H1 (cell line): ENCODE data around the gene NQO2. TPM values are rescaled to one million over a fixed set of nuclear protein-coding genes. Genes with fewer than 3 reads are reported as not detected.

Experiments
- CTCF ChIA-PET: fragments of 300-600 bp; sonication (Branson Sonifier 250); formaldehyde crosslinking; loops from one replicate; lab custom pipeline; 2021; ENCODE audit not compliant: partially characterized antibody; lab: Charles Lee
- POLR2A ChIA-PET: fragments of 300-600 bp; sonication (Branson Sonifier 250); formaldehyde crosslinking; loops from one replicate; lab custom pipeline; 2021; ENCODE audit warnings: inconsistent platforms; ENCODE audit not compliant: partially characterized antibody; lab: Charles Lee
- DNase-seq, 2 experiments: peaks; one replicate each; pipeline versions ENCODE4 v3.0.0 to v3.0.0-alpha.2; 2010 to 2022; ENCODE audit warnings: low spot score in 2 of 2, low read depth in 1 of 2, mixed read lengths in 1 of 2
- FAIRE-seq: peaks from 2 replicates; lab custom pipeline; 2011; peaks lifted over from hg19 to GRCh38; lab: Jason Lieb, UNC
- H2AFZ ChIP-seq: 2 replicates; pipeline ENCODE4 v1.8.1; 2012; ENCODE audit warnings: low read length, inconsistent platforms
- H2AK5ac ChIP-seq: 2 replicates; pipeline ENCODE4 v1.6.1; 2013; ENCODE audit warnings: low read depth, low read length
- H2BK120ac ChIP-seq: replicated peaks from 2 replicates; pipeline ENCODE3; 2013; ENCODE audit warnings: low read depth, low read length, inconsistent platforms
- H2BK12ac ChIP-seq: 2 replicates; pipeline ENCODE4 v1.6.1; 2013; ENCODE audit warnings: low read depth, low read length
- H2BK15ac ChIP-seq: 2 replicates; pipeline ENCODE4 v1.6.1; 2013; ENCODE audit warnings: low read length
- H2BK20ac ChIP-seq: 2 replicates; pipeline ENCODE4 v1.6.1; 2013; ENCODE audit warnings: low read length
- H2BK5ac ChIP-seq: 2 replicates; pipeline ENCODE4 v1.6.1; 2013; ENCODE audit warnings: low read depth, low read length
- H3K14ac ChIP-seq: 2 replicates; pipeline ENCODE4 v1.6.1; 2013; ENCODE audit warnings: inconsistent platforms; ENCODE audit not compliant: insufficient read length
- H3K18ac ChIP-seq: 2 replicates; pipeline ENCODE4 v1.6.1; 2013; ENCODE audit warnings: low read length; ENCODE audit errors: extremely low read depth
- H3K23ac ChIP-seq: 2 replicates; pipeline ENCODE4 v1.6.1; 2013; ENCODE audit warnings: inconsistent platforms; ENCODE audit not compliant: insufficient read length
- H3K23me2 ChIP-seq: 2 replicates; pipeline ENCODE4 v1.6.1; 2013; ENCODE audit warnings: low read depth, low read length
- H3K27ac ChIP-seq: 2 replicates; pipeline ENCODE4 v1.6.1; 2011; ENCODE audit warnings: low read depth, low read length, inconsistent platforms
- H3K27me3 ChIP-seq, 4 experiments: replicated peaks in 1 of 4; 1 replicate in 1 of 4; 2 replicates in 3 of 4; pipeline versions ENCODE4 v1.6.1 to v1.8.1; 2011 to 2013; ENCODE audit warnings: low read length in 3 of 4, mild to moderate bottlenecking in 3 of 4, inconsistent platforms in 2 of 4, mixed read lengths in 2 of 4, moderate library complexity in 1 of 4; ENCODE audit not compliant: control insufficient read depth in 3 of 4, insufficient read depth in 3 of 4; ENCODE audit errors: extremely low read depth in 1 of 4
- H3K36me3 ChIP-seq, 4 experiments: 2 replicates each; pipeline versions ENCODE4 v1.6.1 to v1.8.1; 2011 to 2013; ENCODE audit warnings: mild to moderate bottlenecking in 4 of 4, low read length in 3 of 4, moderate library complexity in 2 of 4, control low read depth in 1 of 4, inconsistent platforms in 1 of 4; ENCODE audit not compliant: insufficient read depth in 4 of 4, control insufficient read depth in 2 of 4
- H3K4ac ChIP-seq: replicated peaks from 2 replicates; pipeline ENCODE3; 2013; ENCODE audit warnings: low read length, low read depth, mixed read lengths, inconsistent platforms; ENCODE audit not compliant: insufficient read length
- H3K4me1 ChIP-seq, 4 experiments: replicated peaks in 1 of 4; 1 replicate in 1 of 4; 2 replicates in 3 of 4; pipeline versions ENCODE4 v1.6.1 to v1.8.1; 2011 to 2013; ENCODE audit warnings: low read length in 3 of 4, inconsistent platforms in 2 of 4, mixed read lengths in 1 of 4; ENCODE audit not compliant: insufficient read depth in 4 of 4, control insufficient read depth in 3 of 4
- H3K4me2 ChIP-seq, 2 experiments: 2 replicates each; pipeline versions ENCODE4 v1.6.1 to v1.8.1; 2011 to 2013; ENCODE audit warnings: low read depth in 2 of 2, low read length in 2 of 2, control low read depth in 1 of 2, inconsistent platforms in 1 of 2, mild to moderate bottlenecking in 1 of 2; ENCODE audit not compliant: insufficient read depth in 1 of 2
- H3K4me3 ChIP-seq, 4 experiments: fragments of 200-600, 300-600 bp in 1 of 4; sonication (generic), shearing (Covaris generic), sonication (Bioruptor Twin) in 1 of 4; 2 replicates each; pipeline versions ENCODE4 v1.5.1 to v1.8.1; 2011 to 2016; ENCODE audit warnings: low read length in 4 of 4, low read depth in 3 of 4, control low read depth in 2 of 4, inconsistent platforms in 2 of 4, mild to moderate bottlenecking in 2 of 4, mixed read lengths in 1 of 4, moderate library complexity in 1 of 4; ENCODE audit not compliant: insufficient read depth in 2 of 4; ENCODE audit errors: extremely low read depth in 1 of 4
- H3K56ac ChIP-seq: replicated peaks from 2 replicates; pipeline ENCODE3; 2013; ENCODE audit warnings: low read depth, mild to moderate bottlenecking, mixed read lengths, low read length, inconsistent platforms; ENCODE audit not compliant: insufficient read length
- H3K79me1 ChIP-seq: 2 replicates; pipeline ENCODE4 v1.6.1; 2013; ENCODE audit warnings: low read depth, low read length, control low read depth
- H3K79me2 ChIP-seq, 2 experiments: 2 replicates each; pipeline versions ENCODE4 v1.6.1 to v1.8.1; 2012 to 2013; ENCODE audit warnings: low read length in 2 of 2, mild to moderate bottlenecking in 2 of 2, inconsistent platforms in 1 of 2; ENCODE audit not compliant: insufficient read depth in 2 of 2, control insufficient read depth in 1 of 2
- H3K9ac ChIP-seq, 4 experiments: replicated peaks in 1 of 4; 1 replicate in 1 of 4; 2 replicates in 3 of 4; pipeline versions ENCODE4 v1.6.1 to v1.8.1; 2011 to 2013; ENCODE audit warnings: low read depth in 3 of 4, low read length in 3 of 4, control low read depth in 2 of 4, mild to moderate bottlenecking in 2 of 4, moderate library complexity in 2 of 4, inconsistent platforms in 1 of 4; ENCODE audit errors: extremely low read depth in 1 of 4
- H3K9me3 ChIP-seq, 2 experiments: 2 replicates each; pipeline versions ENCODE4 v1.6.1 to v1.8.1; 2012 to 2013; ENCODE audit warnings: mild to moderate bottlenecking in 2 of 2, moderate library complexity in 2 of 2, control low read depth in 1 of 2, inconsistent platforms in 1 of 2, low read depth in 1 of 2, low read length in 1 of 2, mixed read lengths in 1 of 2; ENCODE audit not compliant: insufficient read depth in 2 of 2
- H4K20me1 ChIP-seq, 2 experiments: replicated peaks in 1 of 2; 2 replicates each; pipeline versions ENCODE3 to v1.8.1; 2011 to 2013; ENCODE audit warnings: inconsistent platforms in 2 of 2, low read length in 2 of 2, mild to moderate bottlenecking in 1 of 2; ENCODE audit not compliant: insufficient read depth in 2 of 2, control insufficient read depth in 1 of 2
- H4K5ac ChIP-seq: 2 replicates; pipeline ENCODE4 v1.6.1; 2013; ENCODE audit warnings: low read length, low read depth, mixed read lengths, inconsistent platforms; ENCODE audit not compliant: insufficient read length
- H4K8ac ChIP-seq: 2 replicates; pipeline ENCODE4 v1.8.0; 2013; ENCODE audit warnings: mild to moderate bottlenecking, moderate library complexity, low read length, inconsistent platforms; ENCODE audit not compliant: insufficient read depth; ENCODE audit errors: extremely low read depth
- H4K91ac ChIP-seq: replicated peaks from 2 replicates; pipeline ENCODE3; 2013; ENCODE audit warnings: low read length, mixed read lengths, inconsistent platforms; ENCODE audit not compliant: insufficient read length
- HDAC2 ChIP-seq, 2 experiments: fragments of 300-600 bp in 1 of 2; sonication (generic) in 1 of 2; IDR thresholded peaks; 2 replicates each; pipeline ENCODE4 v1.6.1; 2011 to 2012; ENCODE audit warnings: low read depth in 2 of 2, low read length in 2 of 2, mild to moderate bottlenecking in 2 of 2, moderate library complexity in 2 of 2, borderline replicate concordance in 1 of 2, inconsistent platforms in 1 of 2
- SP2 ChIP-seq: IDR thresholded peaks from 2 replicates; pipeline ENCODE4 v1.6.1; 2012; ENCODE audit warnings: mild to moderate bottlenecking, low read length, inconsistent platforms
- whole genome bisulfite sequencing, 2 experiments: shearing (Covaris generic) in 1 of 2; methylation state at CpG; one replicate each; pipeline versions ENCODE4 v1.1.6 to v1.1.7; 2013 to 2015; ENCODE audit warnings: low lambda C conversion rate in 2 of 2, mixed read lengths in 2 of 2, inconsistent platforms in 1 of 2, low coverage in 1 of 2, missing lambda C conversion rate in 1 of 2; ENCODE audit not compliant: insufficient replicate concordance in 2 of 2, insufficient coverage in 1 of 2, insufficient read length in 1 of 2; ENCODE audit errors: extremely low coverage in 1 of 2, missing lambda C conversion rate in 1 of 2; 5-methylcytosine and 5-hydroxymethylcytosine counted together
- polyA plus RNA-seq, 7 experiments: library from polyadenylated mRNA; depleted of rRNA in 3 of 7; stranded (reverse) in 5 of 7; unstranded in 2 of 7; fragments of >200 nt in 5 of 7; fragments of 200-250 nt in 2 of 7; gene quantifications; 1 replicate in 5 of 7; 2 replicates in 1 of 7; 4 replicates in 1 of 7; pipeline versions ENCODE4 v1.2.1 to v1.2.3, GENCODE V29; 2011 to 2013; ENCODE audit warnings: missing spikeins in 2 of 7, mixed read lengths in 2 of 7
- total RNA-seq: library from RNA; stranded (reverse); fragmentation: NEBNext Ultra II Directional; extraction: Animal tissue kit (Norgen Biotek cat#: 25700); gene quantifications from 2 replicates; pipeline ENCODE4 v1.2.1, GENCODE V29; 2021

Gene NQO2
- total and polyA plus RNA-seq, 2 of the 8 experiments (the other 6 are each of a cell fraction or from before 2014, with no cell fraction given) = 135 to 168 TPM

- ChIA-PET POLR2A (interaction anchor here (0.8 kb wide), 1 partner anchor 82 kb away, joined by 3 read pairs; no protein-coding TSS in a partner anchor), CTCF (interaction anchor here (0.5 to 20.6 kb wide), 4 partner anchors 18 to 233 kb away, joined by 3 to 293 read pairs (median 72); no protein-coding TSS in a partner anchor)
- H2BK15ac ChIP-seq = no peak overlapping the region
- H4K91ac ChIP-seq = no peak overlapping the region
- no peak overlapping the region for H2BK12ac ChIP-seq
- H3K14ac ChIP-seq = no peak overlapping the region
- no peaks in the 10 kb centered on the region for H3K27me3 ChIP-seq
- no peaks in the 10 kb centered on the region for H3K9me3 ChIP-seq
- no peak for DNase-seq
- H2BK120ac ChIP-seq = no peak overlapping the region
- H3K27ac ChIP-seq = no peak overlapping the region
- no peak for FAIRE-seq
- no peak overlapping the region for H3K9ac ChIP-seq
- no peak overlapping the region for H3K4ac ChIP-seq
- H2BK20ac ChIP-seq = no peak overlapping the region
- peaks cover 14 to 23% (median 20%) of the 10 kb centered on the region in 4 experiments for H3K4me1 ChIP-seq
- no peak overlapping the region for H4K8ac ChIP-seq
- no peaks in the 10 kb centered on the region for H3K36me3 ChIP-seq
- peaks cover 2% of the 10 kb centered on the region; the same call in 1 of the 2 replicates for H3K79me1 ChIP-seq
- no peaks in the 10 kb centered on the region for H3K23me2 ChIP-seq
- H4K5ac ChIP-seq = no peak overlapping the region
- no peak overlapping the region for H2AK5ac ChIP-seq
- no peaks in the 10 kb centered on the region for H4K20me1 ChIP-seq
- no peak overlapping the region for H3K23ac ChIP-seq
- no peak overlapping the region for H3K56ac ChIP-seq
- H3K4me2 ChIP-seq = no peak overlapping the region
- H3K79me2 ChIP-seq = no peaks in the 10 kb centered on the region
- H3K4me3 ChIP-seq = no peak overlapping the region
- WGBS, 2 experiments = 88% methylated on average over 5 of the region's 5 CpGs; no CpG with 5 or more reads in 1 of the 2 experiments
- H3K18ac ChIP-seq = no peak overlapping the region
- H2BK5ac ChIP-seq = no peak overlapping the region
- no peak overlapping the region for H2AFZ ChIP-seq
- no peak for TF ChIP-seq HDAC2 (IDR thresholded peaks at IDR 0.05; ENCODE audit: borderline replicate concordance in 1 of 2, low read depth in 2 of 2, low read length in 2 of 2)
- no peak for TF ChIP-seq SP2
Observed at GRCh38 chr6:2956930-2957685, 42.6 kb upstream of the NQO2 start.
